ENCODE data around the gene FAM118B.
"Not testable (repeated sequence)": the region's sequence is repeated elsewhere in the genome, so short reads cannot be mapped to it uniquely, and the experiment has no call there.

Gene FAM118B

GRCh38 chr11:126277780-126278179 lies 66.2 kb downstream of the FAM118B start:
- no peak for DNase-seq

DNA sequence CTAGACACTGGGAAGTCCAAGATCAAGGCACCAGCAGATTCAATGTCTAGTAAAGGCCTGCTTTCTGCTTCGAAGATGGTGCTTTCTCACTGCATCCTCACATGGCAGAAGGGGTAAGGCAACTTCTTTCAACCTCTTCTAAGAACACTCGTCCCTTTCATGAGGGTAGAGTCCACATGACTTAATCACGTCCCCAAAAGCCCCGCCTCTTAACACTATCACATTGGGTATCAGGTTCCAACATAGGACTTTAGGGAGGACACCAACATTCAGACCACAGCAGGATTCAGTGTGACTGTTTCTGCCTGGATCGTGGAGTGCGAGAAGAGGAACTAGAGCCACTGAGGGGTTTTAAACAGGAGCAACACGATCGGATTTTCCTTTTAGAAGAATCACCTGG lies 67.6 kb downstream of the FAM118B start:
- no peak for DNase-seq

DNA sequence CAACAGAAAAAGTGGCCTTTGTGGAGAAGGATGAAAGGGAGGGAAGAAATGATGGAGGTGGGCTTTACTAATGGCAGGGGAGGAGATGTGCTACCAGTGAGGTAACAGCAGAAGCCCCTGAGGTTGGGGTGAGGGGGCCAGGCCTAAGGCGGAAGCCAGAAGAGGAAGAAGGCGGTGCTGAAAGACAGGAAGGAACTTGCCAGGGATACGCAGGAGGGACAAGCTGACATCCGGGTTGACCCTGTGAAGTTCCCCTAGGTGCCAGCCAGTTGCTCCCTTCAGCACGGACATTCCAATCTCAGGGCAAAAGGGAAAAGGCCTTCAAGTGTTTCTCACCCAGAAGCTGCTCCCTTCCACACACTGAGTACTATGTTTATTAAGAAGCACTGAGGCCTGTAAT lies 69.0 kb downstream of the FAM118B start:
- no peak for DNase-seq

GRCh38 chr11:126281245-126281644 lies 69.7 kb downstream of the FAM118B start:
- DNase-seq = no peak

- no peak for DNase-seq
Measured at GRCh38 chr11:126281666-126282175, 70.1 kb downstream of the FAM118B start.

DNA sequence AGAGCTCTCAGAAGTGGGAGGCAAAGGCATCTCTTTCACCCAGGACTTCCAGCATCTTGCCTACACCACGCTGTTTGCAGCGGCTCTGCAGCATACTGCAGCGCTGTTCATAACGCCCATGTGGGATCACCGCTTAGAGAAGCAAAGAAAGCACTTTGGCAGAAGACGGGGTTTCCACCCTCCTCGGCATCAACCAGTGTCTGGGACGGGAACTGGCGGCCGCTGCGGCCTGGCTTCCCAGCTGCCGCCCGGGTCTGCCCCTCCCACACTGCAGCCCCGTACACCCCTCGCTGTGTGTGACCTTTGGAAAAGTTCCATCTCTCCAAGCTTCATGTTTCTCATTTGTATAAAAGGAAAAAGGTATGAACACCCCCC lies 70.8 kb downstream of the FAM118B start:
- no peak for DNase-seq

DNA sequence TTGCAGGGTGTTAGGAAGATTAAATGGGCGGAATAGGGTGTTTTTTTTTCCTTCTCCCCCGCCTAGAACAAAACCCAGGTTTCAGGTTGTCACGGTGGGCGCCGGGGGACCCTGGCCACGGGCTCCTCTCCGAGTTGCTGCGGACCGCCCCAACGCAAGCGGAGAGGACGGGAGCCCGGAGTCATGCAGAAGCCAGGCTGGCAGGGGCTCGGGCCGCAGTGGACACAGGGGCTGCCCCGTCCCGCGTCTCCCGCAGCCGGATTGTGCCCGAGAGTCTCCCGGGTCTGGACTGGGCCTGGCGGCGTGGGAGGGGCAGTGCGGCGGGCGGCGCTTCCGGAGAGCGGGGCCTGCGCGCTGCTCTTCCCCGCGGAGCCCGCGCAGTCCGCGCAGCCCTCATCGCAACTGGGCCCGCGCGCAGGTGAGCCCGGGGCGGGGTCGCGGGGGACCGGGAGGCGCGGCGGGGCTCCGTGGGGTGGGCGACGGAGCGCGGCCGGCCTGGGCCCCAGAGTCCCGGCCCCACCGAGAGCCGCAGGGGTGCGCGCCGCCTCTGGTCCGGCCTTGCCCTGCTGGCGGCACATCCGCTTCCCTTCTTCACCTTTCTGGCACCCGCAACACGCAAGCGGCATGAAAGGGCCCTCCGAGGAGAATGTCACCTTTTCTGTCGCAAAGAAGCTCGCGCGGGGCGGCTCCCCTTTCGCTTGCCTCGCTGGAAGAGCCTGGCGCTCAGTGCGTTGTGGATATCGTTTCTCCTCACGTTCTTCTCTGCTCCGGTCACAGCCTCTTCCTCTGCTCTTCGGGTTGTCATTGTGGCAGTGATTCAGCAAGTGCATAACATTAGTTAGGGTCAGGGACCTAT lies 71.4 kb downstream of the FAM118B start, which contains the start of gene TIRAP:
TSS of gene TIRAP (plus strand) at position 358 of the 856 bp plus-strand sequence. CDS start 7,802 bp downstream, outside the sequence.
- no peak for DNase-seq

GRCh38 chr11:126284829-126285228 lies 73.2 kb downstream of the FAM118B start:
- peak; percentile 45 for DNase-seq

- no peak for DNase-seq
Measured at GRCh38 chr11:126288237-126288636, 76.7 kb downstream of the FAM118B start.

- no peak for DNase-seq
Measured at GRCh38 chr11:126290887-126291286, 79.3 kb downstream of the FAM118B start.

- DNase-seq = no peak
Measured at GRCh38 chr11:126293726-126294125, 82.1 kb downstream of the FAM118B start.

- DNase-seq = no peak
Measured at GRCh38 chr11:126297004-126297403, 85.4 kb downstream of the FAM118B start.

- no peak for DNase-seq
Measured at GRCh38 chr11:126303623-126304456, 92.3 kb downstream of the FAM118B start, which contains the start of gene DCPS. DCPS (plus strand) TSS chr11:126304060; CDS start chr11:126304081, 21 bp downstream.

DNA sequence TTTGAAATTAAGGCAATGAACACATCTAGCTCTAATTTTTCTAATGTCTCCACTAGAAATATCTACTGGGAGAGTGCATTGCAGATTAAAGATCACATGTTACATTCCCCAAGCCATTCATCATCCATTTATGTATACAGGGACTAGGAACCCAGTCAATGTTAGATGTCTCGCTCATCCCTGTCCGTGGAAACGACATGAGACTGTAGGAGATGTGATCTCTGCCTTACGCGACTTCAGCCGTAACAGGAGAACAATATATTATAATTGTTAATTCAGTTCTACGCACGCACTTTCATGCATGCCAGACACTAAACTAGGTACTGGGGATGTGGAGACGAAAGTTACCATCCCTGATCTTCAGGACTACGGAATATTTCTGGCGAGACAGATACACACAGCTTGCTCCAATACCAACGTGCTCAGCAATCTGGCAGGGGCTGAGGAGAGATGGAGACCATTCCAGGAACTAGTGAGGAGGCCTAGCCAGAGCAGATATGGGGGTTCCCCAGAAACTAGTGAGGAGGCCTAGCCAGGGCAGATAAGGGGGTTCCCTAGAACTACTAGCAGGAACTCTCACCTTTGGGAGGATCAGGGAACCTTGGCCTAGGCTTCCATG lies 93.0 kb downstream of the FAM118B start:
- no peak for DNase-seq

- DNase-seq = no peak
Measured at GRCh38 chr11:126305699-126306098, 94.1 kb downstream of the FAM118B start.

DNA sequence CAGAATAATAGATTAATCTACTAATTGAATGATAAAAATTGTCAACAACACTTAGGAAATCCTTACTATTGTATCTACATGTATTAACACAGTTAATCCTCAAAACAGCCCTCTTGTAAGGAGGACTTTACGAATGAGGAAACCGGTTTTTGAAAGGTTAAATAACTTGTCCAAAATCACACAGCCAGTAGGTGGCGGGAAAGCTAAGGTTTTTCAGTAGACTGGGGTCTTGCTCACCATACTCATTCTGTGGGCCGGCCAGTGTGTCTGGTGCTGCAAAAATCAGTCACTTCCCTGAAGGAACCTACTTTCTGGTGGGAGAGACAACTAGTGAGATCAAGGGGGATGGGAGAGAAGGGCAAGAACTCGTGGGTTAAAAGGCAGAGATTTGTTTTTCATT lies 96.1 kb downstream of the FAM118B start:
- DNase-seq = no peak

DNA sequence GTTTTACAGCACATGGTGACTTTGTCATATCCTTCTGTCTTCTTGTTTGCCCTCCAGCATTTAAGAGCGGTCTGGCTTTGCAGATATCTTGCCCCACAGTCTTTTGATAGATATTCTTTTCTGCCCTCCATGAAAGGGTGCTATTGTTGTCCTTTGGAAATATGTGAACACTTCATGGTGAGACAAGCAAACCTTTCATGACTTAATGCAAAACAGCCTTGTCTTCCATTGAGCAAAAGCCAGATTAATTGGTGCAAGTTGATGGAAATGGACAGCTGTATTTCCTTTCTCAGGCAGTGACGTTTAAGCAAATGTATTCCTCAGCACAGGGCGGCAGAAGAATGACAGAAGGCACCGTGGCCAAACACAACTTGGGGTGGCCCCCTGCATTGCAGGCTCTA lies 96.7 kb downstream of the FAM118B start:
- no peak for DNase-seq

- not testable (repeated sequence) for DNase-seq
Measured at GRCh38 chr11:126308771-126309170, 97.2 kb downstream of the FAM118B start.

DNA sequence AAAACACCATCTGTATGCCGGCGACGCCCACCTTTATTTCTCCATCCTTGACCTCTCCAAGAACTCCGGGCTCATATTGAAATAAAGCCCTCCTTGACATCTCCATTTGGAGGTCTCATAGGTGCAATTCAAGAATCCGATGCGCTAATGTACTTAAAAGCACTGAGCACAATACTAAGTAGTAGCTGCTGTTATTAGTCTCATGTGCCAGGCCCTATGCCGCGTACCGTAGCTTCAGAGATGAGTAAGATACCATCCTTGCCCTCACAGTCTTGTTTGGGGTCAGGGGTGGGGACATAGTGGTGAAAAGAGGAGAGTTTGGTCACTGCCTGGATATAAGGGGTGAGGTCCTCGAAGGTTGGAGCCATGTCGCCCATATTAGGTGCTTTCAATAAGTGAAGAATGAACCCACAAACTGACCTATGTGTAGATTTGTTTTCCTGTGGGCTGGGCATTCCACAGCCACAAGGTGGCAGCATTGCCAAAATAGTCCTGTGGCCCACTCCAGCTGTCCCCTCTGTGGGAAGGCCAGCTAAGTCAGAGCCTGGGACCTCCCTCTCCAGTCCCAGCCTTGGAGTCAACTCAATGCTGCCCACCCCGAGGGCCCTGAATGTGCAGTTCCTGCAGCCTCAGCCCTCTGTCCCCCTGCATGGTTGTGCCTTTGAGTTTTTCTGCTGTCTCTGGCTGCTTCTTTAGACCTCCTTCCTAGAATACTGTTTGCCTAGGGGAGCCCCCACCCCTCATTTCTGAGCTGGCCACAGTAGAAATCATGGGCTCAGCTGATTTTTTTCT lies 98.8 kb downstream of the FAM118B start:
- peak; percentile 15 for DNase-seq

DNA sequence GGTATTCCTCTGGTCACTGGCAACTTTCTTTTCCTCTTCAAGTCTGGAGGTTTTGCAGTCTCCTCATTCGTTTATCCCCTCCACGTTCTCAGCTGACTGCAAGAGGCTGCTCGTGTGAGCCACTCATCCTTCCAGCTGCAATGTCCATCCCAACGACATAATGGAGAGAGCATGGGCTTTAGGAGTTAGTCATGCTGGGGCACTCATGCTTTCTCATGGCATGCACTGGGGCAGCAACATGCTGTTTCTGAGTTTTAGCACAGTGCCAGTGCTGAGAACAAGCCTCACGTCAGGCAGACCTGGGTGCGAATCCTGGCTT lies 99.4 kb downstream of the FAM118B start:
- no peak for DNase-seq

DNA sequence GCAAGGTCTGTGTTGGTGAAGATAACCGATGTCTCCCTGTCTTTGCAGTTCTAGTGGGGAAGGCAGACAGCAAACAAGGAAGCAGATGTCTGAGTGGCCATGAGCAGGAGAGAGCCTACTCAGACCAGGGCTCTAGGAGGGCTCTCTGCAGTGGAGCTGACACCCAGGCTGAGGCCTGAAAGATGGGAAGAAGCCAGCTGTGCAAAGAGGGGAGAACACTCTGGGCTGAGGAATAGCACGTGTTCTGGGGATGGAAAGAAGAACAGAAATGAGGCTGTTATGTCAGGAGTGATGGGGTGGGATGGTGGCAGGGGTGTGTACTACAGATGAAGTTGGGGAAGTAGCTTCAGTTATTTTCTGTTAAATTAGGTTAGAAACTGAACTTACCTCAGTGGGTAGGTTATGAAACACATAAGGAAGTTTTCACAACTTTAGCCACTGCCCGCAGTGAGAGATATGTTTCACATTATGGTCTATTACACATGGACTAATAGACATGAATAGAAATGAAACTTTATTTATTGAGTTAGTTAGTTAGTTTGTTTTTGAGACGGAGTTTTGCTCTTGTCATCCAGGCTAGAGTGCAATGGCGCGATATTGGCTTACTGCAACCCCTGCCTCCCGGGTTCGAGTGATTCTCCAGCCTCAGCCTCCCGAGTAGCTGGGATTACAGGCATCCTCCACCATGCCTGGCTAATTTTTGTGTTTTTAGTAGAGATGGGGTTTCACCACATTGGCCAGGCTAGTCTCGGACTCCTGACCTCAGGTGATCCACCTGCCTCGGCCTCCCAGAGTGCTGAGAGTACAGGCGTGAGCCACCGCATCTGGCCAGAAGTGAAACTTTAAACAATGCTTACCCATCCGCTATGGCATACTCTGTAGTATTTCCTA lies 100.1 kb downstream of the FAM118B start:
- DNase-seq = no peak
